Measurements from ENCODE around the gene LRRC46. TPM values are rescaled to one million over a fixed set of nuclear protein-coding genes. Genes with fewer than 3 reads are reported as not detected.

Gene LRRC46
- total RNA-seq, 1 experiment from 2014 or later, result 0.31 TPM

GRCh38 chr17:47830396-47831002 is 971 bp upstream of the LRRC46 start:
- Histone ChIP-seq H2AFZ (ENCODE audit: low read length) (no peak overlapping the region), H3K27ac (ENCODE audit: insufficient read length, low read depth, low read length) (no peak overlapping the region)
- no peak overlapping the region; a peak in 1 of 7 replicates for H3K27ac Mint-ChIP-seq

More at GRCh38 chr17:47830396-47831002, 971 bp upstream of the LRRC46 start:
- H3K23ac ChIP-seq (ENCODE audit: insufficient read length, low read depth, low read length), result no peak overlapping the region
- WGBS (ENCODE audit: extremely low coverage, insufficient read length, low lambda C conversion rate), result no CpG with 5 or more reads among the region's 18 CpGs
- no peak overlapping the region for H4K5ac ChIP-seq (ENCODE audit: insufficient read length, low read depth, low read length)
- H3K27me3 ChIP-seq (ENCODE audit: insufficient read depth, low read length), result no peaks in the 10 kb centered on the region
- H3K9me3 Mint-ChIP-seq, result no peaks in the 10 kb centered on the region; a peak in 1 of 5 replicates
- H3K9me3 ChIP-seq (ENCODE audit: control insufficient read depth, low read depth, low read length), result no peaks in the 10 kb centered on the region
- TF ChIP-seq CTCF (conservative IDR thresholded peaks at IDR 0.05), result no peak
- H3K4me3 Mint-ChIP-seq, result peak overlapping the region; percentile 86 to 95
- H2AK5ac ChIP-seq (ENCODE audit: insufficient read length, low read length), result no peak overlapping the region
- H3K23me2 ChIP-seq (ENCODE audit: insufficient read length, low read depth, low read length, poor library complexity, severe bottlenecking), result peaks cover 10% of the 10 kb centered on the region
- H2BK120ac ChIP-seq (ENCODE audit: low read depth, low read length, poor library complexity, severe bottlenecking), result no peak overlapping the region
- peaks cover 2% of the 10 kb centered on the region; the same call in 1 of the 2 replicates for H3K27me3 Mint-ChIP-seq (ENCODE audit: low read depth)
- H3K4me2 ChIP-seq (ENCODE audit: insufficient read depth, insufficient read length, low read length), result peak overlapping the region; percentile 81
- peak overlapping the region; percentile 89 for H3K9ac ChIP-seq (ENCODE audit: extremely low read depth, insufficient read length, low read length)
- no peak overlapping the region for H3T11ph ChIP-seq (ENCODE audit: low read length)
- no peak overlapping the region for H3K14ac ChIP-seq (ENCODE audit: insufficient read depth, low read length)
- H3K4me1 Mint-ChIP-seq, result peaks cover 8 to 14% of the 10 kb centered on the region in 2 experiments
- H3K18ac ChIP-seq (ENCODE audit: insufficient read length, low read depth, low read length), result no peak overlapping the region
- no peak overlapping the region for H2BK5ac ChIP-seq (ENCODE audit: insufficient read length, low read length)
- no peak overlapping the region for H2BK15ac ChIP-seq (ENCODE audit: low read depth, low read length)
- no peak overlapping the region for H2BK20ac ChIP-seq (ENCODE audit: low read depth, low read length, poor library complexity, severe bottlenecking)
- no peaks in the 10 kb centered on the region for H3K79me2 ChIP-seq (ENCODE audit: insufficient read depth, low read length)
- no peak overlapping the region for H4K91ac ChIP-seq (ENCODE audit: insufficient read length, low read depth, low read length)
- no peak for DNase-seq
- H3K79me1 ChIP-seq (ENCODE audit: insufficient read depth, low read depth, low read length, poor library complexity, severe bottlenecking), result peaks cover 3% of the 10 kb centered on the region
- H3K56ac ChIP-seq (ENCODE audit: insufficient read length, low read depth, low read length), result no peak overlapping the region
- H4K20me1 ChIP-seq (ENCODE audit: control insufficient read depth, insufficient read depth, insufficient read length), result no peaks in the 10 kb centered on the region
- H3K4me1 ChIP-seq (ENCODE audit: insufficient read depth, low read length), result no peaks in the 10 kb centered on the region
- no peak overlapping the region for H2BK12ac ChIP-seq (ENCODE audit: insufficient read length, low read depth, low read length)
- no peak overlapping the region for H3K4ac ChIP-seq (ENCODE audit: low read depth, low read length)
- peaks cover 20 to 33% (median 30%) of the 10 kb centered on the region in 3 experiments for H3K36me3 Mint-ChIP-seq (ENCODE audit: insufficient read depth in 1 of 3, low read depth in 3 of 3)
- no peak overlapping the region for H4K8ac ChIP-seq (replicated peaks; ENCODE audit: insufficient read length, low read depth, low read length)

Data from H9 (cell line).